Stomach (tissue), 9 donors: ENCODE data around the gene PSORS1C1. TPM values are rescaled to one million over a fixed set of nuclear protein-coding genes. Genes with fewer than 3 reads are reported as not detected.

ENCODE experiments used
- DNase-seq, 2 donors: peaks; one replicate each; pipeline versions ENCODE4 v3.0.0 to v3.0.0-alpha.2; 2013 to 2019
- H3K27ac ChIP-seq, 5 donors: fragments of 200-600 bp in 4 of 5; sonication (generic) in 4 of 5; one replicate each; pipeline ENCODE4 v1.5.1; 2013 to 2019; ENCODE audit warnings: mild to moderate bottlenecking in 1 of 5, moderate library complexity in 1 of 5
- H3K27me3 ChIP-seq, 3 donors: fragments of 200-600 bp; sonication (generic); one replicate each; pipeline ENCODE4 v1.5.1; 2017 to 2019; ENCODE audit warnings: mixed run types in 1 of 3
- H3K36me3 ChIP-seq, 4 donors: fragments of 200-600 bp; sonication (generic); 1 replicate in 3 of 4; 2 replicates in 1 of 4; pipeline ENCODE4 v1.5.1; 2016 to 2019
- H3K4me1 ChIP-seq, 4 donors: fragments of 200-600 bp; sonication (generic); one replicate each; pipeline ENCODE4 v1.5.1; 2016 to 2019
- H3K4me3 ChIP-seq, 4 donors: fragments of 200-600 bp; sonication (generic) in 3 of 4; one replicate each; pipeline ENCODE4 v1.5.1; 2016 to 2019; ENCODE audit warnings: mild to moderate bottlenecking in 1 of 4
- H3K9me3 ChIP-seq, 4 donors: fragments of 200-600 bp; sonication (generic); one replicate each; pipeline ENCODE4 v1.5.1; 2016 to 2019
- EP300 ChIP-seq: sonication (generic); formaldehyde crosslinking; IDR thresholded peaks from one replicate; pipeline ENCODE4 v1.6.1; 2017; ENCODE audit warnings: antibody characterized with exemption
- POLR2A ChIP-seq, 4 donors: fragments of 450-650 bp; IDR thresholded peaks; one replicate each; pipeline ENCODE4 v1.6.1; 2016; ENCODE audit warnings: antibody characterized with exemption in 4 of 4, control low read depth in 2 of 4, mild to moderate bottlenecking in 1 of 4, moderate library complexity in 1 of 4
- POLR2AphosphoS5 ChIP-seq, 3 donors: sonication (generic); formaldehyde crosslinking; IDR thresholded peaks; one replicate each; pipeline ENCODE4 v1.6.1; 2016; ENCODE audit warnings: antibody characterized with exemption in 3 of 3
- WGBS, 5 donors: extraction: QIAGEN DNeasy Blood & Tissue Kit in 3 of 5; methylation state at CpG; one replicate each; pipeline versions ENCODE4 v1.1.5 to v1.1.7; 2013 to 2018; 5-methylcytosine and 5-hydroxymethylcytosine counted together
- intact Hi-C: fragments of 100-400 bp; cut with DNase I; formaldehyde crosslinking; loops from one replicate; pipeline ENCODE4 v1.15.1; 2023; ENCODE audit warnings: low total_unique reads
- polyA plus RNA-seq, 3 donors: library from polyadenylated mRNA; stranded (reverse); fragments of 200-250 nt; gene quantifications; one replicate each; pipeline ENCODE4 v1.2.3, GENCODE V29; 2013
- total RNA-seq, 5 donors: library from RNA; depleted of rRNA; stranded (reverse); fragments of >200 nt; gene quantifications; one replicate each; pipeline versions ENCODE4 v1.1.0 to v1.2.3, GENCODE V29; 2014 to 2016
- TF ChIP-seq, protein P1 (sequence below), 7 experiments: fragments of 450-650 bp in 4 of 7; fragments of 200-600 bp in 3 of 7; sonication (generic) in 3 of 7; IDR thresholded peaks; one replicate each; pipeline ENCODE4 v1.5.1; 2016 to 2019; ENCODE audit warnings: antibody characterized with exemption in 7 of 7, control low read depth in 2 of 7, mild to moderate bottlenecking in 1 of 7
- donor health status: healthy with polysubstance abuse.
- donor health status: Bipolar disorder and iron deficiency.
- donor health status: healthy.

Gene PSORS1C1
- total and polyA plus RNA-seq, 8 donors, result 2.7 to 7.4 (median 3.9) TPM; not detected in 1

DNA sequence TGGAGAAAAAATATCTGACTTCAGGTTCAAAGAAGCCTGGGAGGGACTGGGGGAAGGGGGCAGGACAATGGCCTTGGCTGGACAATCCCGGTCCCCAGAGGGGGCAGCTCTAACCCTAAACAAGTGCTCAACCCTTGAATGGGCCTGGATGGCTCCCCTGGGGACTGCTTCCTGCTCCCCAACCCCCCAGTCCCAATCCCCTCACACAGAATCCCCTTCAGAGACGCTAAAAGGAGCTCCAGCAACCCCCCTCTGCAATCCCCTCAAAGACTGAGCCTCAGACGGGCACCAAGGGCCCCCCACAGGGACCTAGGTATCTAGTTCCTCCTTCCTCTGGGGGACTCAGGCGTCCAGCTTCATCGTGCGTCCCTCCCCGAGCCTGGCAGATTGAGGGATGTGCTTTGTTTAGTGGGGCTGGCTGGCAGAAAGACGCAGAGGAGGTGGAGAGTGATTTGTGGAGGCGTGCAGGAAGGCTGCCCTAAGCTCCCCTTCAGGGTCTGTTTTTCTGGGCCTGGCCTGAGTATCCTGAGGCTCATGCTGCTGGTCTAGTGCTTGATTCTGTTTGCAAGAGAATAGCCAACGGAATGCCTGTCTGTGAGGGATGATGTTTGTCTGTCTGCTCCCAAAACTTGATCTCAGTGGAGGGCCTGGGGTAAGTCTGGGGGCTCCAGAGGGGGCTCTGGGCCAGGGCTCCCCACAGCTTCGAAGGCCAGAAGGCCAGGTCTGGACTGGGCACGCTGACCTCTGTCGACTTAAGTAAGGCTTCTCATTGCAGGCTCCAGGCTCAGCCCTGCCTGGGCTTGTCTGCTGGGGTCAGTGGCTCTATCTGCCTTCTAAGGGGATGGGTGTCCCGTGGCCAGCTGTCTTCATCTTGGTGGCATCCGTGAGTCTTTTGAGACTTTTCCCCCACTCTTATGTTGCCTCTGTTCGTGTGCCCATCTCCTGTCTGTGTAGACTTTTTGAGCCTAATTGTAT lies 57.6 kb downstream of the PSORS1C1 start:
- DNase-seq, result no peak
- intact Hi-C loops, result no loop called here

DNA sequence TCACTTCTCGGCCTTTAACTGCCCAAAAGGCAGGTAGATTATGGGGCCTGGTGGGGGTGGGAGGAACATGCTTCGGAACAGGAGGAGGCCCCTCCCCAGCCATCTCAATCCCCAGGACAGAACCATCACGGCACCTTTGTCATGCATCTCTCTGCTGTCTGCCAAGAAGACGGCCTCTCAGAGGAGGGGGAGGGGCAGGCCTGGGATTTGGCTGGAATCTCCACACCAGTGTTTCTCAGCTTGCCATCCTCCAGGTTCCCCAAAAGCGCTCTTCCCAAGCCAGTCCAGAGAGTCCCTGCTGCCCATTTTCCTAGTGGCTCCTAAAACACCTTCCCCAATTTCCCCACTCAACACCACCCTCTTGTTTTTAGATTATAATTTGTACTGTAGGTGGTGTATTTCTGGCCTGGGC lies 58.4 kb downstream of the PSORS1C1 start:
- H3K27me3 ChIP-seq, result no peaks in the 10 kb centered on the region
- 62 to 95% (median 82%) methylated on average over 4 to 5 of the region's 5 CpGs for WGBS, 5 donors

More for the DNA sequence above, 57.6 kb downstream of the PSORS1C1 start:
- TF ChIP-seq POLR2A (IDR thresholded peaks at IDR 0.05) (no peak), POLR2AphosphoS5 (IDR thresholded peaks at IDR 0.05) (no peak), EP300 (no peak)
- TF ChIP-seq, protein P1, sequence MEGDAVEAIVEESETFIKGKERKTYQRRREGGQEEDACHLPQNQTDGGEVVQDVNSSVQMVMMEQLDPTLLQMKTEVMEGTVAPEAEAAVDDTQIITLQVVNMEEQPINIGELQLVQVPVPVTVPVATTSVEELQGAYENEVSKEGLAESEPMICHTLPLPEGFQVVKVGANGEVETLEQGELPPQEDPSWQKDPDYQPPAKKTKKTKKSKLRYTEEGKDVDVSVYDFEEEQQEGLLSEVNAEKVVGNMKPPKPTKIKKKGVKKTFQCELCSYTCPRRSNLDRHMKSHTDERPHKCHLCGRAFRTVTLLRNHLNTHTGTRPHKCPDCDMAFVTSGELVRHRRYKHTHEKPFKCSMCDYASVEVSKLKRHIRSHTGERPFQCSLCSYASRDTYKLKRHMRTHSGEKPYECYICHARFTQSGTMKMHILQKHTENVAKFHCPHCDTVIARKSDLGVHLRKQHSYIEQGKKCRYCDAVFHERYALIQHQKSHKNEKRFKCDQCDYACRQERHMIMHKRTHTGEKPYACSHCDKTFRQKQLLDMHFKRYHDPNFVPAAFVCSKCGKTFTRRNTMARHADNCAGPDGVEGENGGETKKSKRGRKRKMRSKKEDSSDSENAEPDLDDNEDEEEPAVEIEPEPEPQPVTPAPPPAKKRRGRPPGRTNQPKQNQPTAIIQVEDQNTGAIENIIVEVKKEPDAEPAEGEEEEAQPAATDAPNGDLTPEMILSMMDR (IDR thresholded peaks at IDR 0.05), result no peak
- Histone ChIP-seq H3K27me3 (no peaks in the 10 kb centered on the region), H3K9me3 (no peaks in the 10 kb centered on the region), H3K27ac (no peak overlapping the region), H3K36me3 (peaks cover 0 to 33% (median 22%) of the 10 kb centered on the region in 4 donors), H3K4me3 (no peak overlapping the region), H3K4me1 (peaks cover 10 to 52% (median 25%) of the 10 kb centered on the region in 4 donors)
- WGBS, 5 donors, result 66 to 77% (median 73%) methylated on average over 13 to 16 of the region's 16 CpGs

DNA sequence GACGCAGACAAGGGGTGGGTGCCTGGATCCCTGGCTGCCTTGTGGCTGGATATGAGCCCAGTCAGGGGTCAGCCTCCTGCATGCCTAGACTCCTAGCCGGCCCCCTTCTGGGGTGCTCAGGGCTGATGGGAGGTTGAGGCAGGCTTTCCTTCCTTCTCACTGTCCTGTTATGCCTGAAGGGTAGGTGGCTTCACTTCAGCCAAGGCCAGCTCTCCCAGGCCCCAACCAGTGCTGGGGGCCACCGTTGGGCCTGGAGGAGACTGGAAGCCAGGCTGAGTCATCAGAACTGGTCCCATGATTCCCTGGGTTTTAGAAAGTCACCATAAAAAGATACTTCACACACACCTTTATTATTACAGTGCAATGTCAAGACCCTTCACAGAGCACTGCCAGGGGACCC lies 58.8 kb downstream of the PSORS1C1 start:
- Histone ChIP-seq H3K4me1 (peaks cover 15 to 63% (median 33%) of the 10 kb centered on the region in 4 donors), H3K27ac (peak overlapping the region in 1 of 5 donors; percentile 26), H3K4me3 (no peak overlapping the region), H3K9me3 (no peaks in the 10 kb centered on the region), H3K27me3 (no peaks in the 10 kb centered on the region), H3K36me3 (peaks cover 0 to 38% (median 26%) of the 10 kb centered on the region in 4 donors)
- WGBS, 5 donors, result 50 to 90% (median 61%) methylated on average over 3 of the region's 3 CpGs
- intact Hi-C loops, result no loop called here
- DNase-seq, result no peak
- TF ChIP-seq EP300, result no peak

More for the DNA sequence above, 58.4 kb downstream of the PSORS1C1 start:
- peak overlapping the region in 1 of 5 donors; percentile 26 for H3K27ac ChIP-seq
- H3K4me1 ChIP-seq, result peaks cover 11 to 58% (median 29%) of the 10 kb centered on the region in 4 donors
- H3K36me3 ChIP-seq, result peaks cover 0 to 38% (median 26%) of the 10 kb centered on the region in 4 donors
- H3K4me3 ChIP-seq, result no peak overlapping the region
- TF ChIP-seq EP300 (no peak), POLR2A (IDR thresholded peaks at IDR 0.05) (no peak)
- TF ChIP-seq, protein P1 (IDR thresholded peaks at IDR 0.05), result no peak
- intact Hi-C loops, result no loop called here
- DNase-seq, result no peak
- H3K9me3 ChIP-seq, result no peaks in the 10 kb centered on the region

DNA sequence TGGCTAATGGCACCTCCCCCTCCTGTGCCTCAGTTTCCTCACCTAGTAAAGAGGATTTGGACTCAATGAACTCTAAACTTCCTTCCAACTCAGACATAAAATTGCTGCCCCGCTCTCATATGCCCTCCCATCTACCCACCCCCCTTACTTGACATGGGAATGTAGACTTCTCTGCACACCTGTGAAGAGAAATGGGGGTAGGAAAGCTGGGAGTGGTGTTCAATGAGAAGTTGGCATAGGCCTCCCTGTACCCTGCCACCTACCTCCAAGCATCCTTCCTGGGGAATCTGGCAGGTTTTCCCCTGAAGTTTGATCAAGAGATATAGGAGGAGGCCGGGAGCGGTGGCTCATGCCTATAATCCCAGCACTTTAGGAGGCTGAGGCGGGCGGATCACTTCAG lies 59.8 kb downstream of the PSORS1C1 start:
- H3K4me3 ChIP-seq, result no peak overlapping the region
- H3K27me3 ChIP-seq, result no peaks in the 10 kb centered on the region
- peaks cover 0 to 38% (median 25%) of the 10 kb centered on the region in 4 donors for H3K36me3 ChIP-seq
- intact Hi-C loops, result no loop called here
- no peak overlapping the region for H3K27ac ChIP-seq
- H3K9me3 ChIP-seq, result no peaks in the 10 kb centered on the region
- TF ChIP-seq, protein P1 (IDR thresholded peaks at IDR 0.05), result no peak
- TF ChIP-seq POLR2A (IDR thresholded peaks at IDR 0.05) (no peak), POLR2AphosphoS5 (IDR thresholded peaks at IDR 0.05) (no peak), EP300 (no peak)
- peaks cover 25 to 71% (median 42%) of the 10 kb centered on the region in 4 donors for H3K4me1 ChIP-seq
- 79 to 90% (median 89%) methylated on average over 5 of the region's 5 CpGs for WGBS, 5 donors
- DNase-seq, result no peak
